Heart right ventricle (tissue), 16 donors: Measurements from ENCODE around the gene IGF1. TPM values are rescaled to one million over a fixed set of nuclear protein-coding genes. Genes with fewer than 3 reads are reported as not detected.

Experiments
- ATAC-seq, 8 donors: fragments of 200-7000 bp; cut with Tn5 transposase; one replicate each; pipeline ENCODE4 v1.9.1; 2020; ENCODE audit warnings: mild to moderate bottlenecking in 8 of 8, moderate library complexity in 8 of 8, moderate number of reproducible peaks in 1 of 8
- DNase-seq, 2 donors: peaks; one replicate each; pipeline ENCODE4 v3.0.0-alpha.2; 2020
- H3K27ac ChIP-seq, 10 donors: fragments of 200-600 bp; sonication (generic) in 2 of 10; one replicate each; pipeline versions ENCODE4 v1.5.0 to v1.8.0; 2020 to 2022; ENCODE audit warnings: mild to moderate bottlenecking in 3 of 10
- H3K27me3 ChIP-seq, 7 donors: fragments of 200-600 bp; one replicate each; pipeline ENCODE4 v1.8.0; 2021 to 2022; ENCODE audit warnings: mild to moderate bottlenecking in 2 of 7
- H3K36me3 ChIP-seq, 9 donors: fragments of 200-600 bp; sonication (generic) in 1 of 9; one replicate each; pipeline versions ENCODE4 v1.5.0 to v1.8.0; 2020 to 2022; ENCODE audit warnings: mild to moderate bottlenecking in 2 of 9
- H3K4me1 ChIP-seq, 9 donors: fragments of 200-600 bp; sonication (generic) in 1 of 9; one replicate each; pipeline versions ENCODE4 v1.5.0 to v1.8.0; 2020 to 2022; ENCODE audit warnings: mild to moderate bottlenecking in 4 of 9
- H3K4me3 ChIP-seq, 10 donors: fragments of 200-600 bp; sonication (generic) in 2 of 10; one replicate each; pipeline versions ENCODE4 v1.5.0 to v1.8.0; 2020 to 2022; ENCODE audit warnings: mild to moderate bottlenecking in 7 of 10, moderate library complexity in 2 of 10
- H3K9me3 ChIP-seq, 11 donors: fragments of 200-600 bp in 10 of 11; sonication (generic) in 2 of 11; one replicate each; pipeline versions ENCODE4 v1.5.0 to v1.8.0; 2013 to 2022; ENCODE audit warnings: mild to moderate bottlenecking in 2 of 11, control low read depth in 1 of 11, moderate library complexity in 1 of 11
- CTCF ChIP-seq, 9 donors: fragments of 200-600 bp; sonication (generic) in 2 of 9; IDR thresholded peaks; one replicate each; pipeline versions ENCODE4 v1.5.0 to v1.8.0; 2021 to 2022; ENCODE audit warnings: antibody characterized with exemption in 9 of 9, mild to moderate bottlenecking in 5 of 9, moderate library complexity in 1 of 9
- WGBS, 2 donors: extraction: QIAGEN DNeasy Blood & Tissue Kit; methylation state at CpG; one replicate each; pipeline ENCODE4 v1.1.7; 2013; ENCODE audit warnings: inconsistent platforms in 1 of 2; 5-methylcytosine and 5-hydroxymethylcytosine counted together
- intact Hi-C, 10 donors: fragments of 100-400 bp; cut with DNase I; formaldehyde crosslinking; loops; one replicate each; pipeline versions ENCODE4 v1.11.1 to v1.14.2; 2022
- polyA plus RNA-seq, 2 donors: library from polyadenylated mRNA; stranded (reverse); fragments of 200-250 nt; gene quantifications; one replicate each; pipeline ENCODE4 v1.2.3, GENCODE V29; 2013
- total RNA-seq, 10 donors: library from RNA; stranded (reverse); fragmentation: NEBNext Ultra II Directional in 3 of 10; extraction: Animal tissue kit (Norgen Biotek cat#: 25700) in 3 of 10; gene quantifications; one replicate each; pipeline versions ENCODE4 v1.2.1 to v1.2.4, GENCODE V29; 2021 to 2023
- donor health status: Arrhythmogenic right ventricular cardiomyopathy.
- donor health status: ischemic (EF 13 %, LVEDD 7.1; RV severe dilation, severe dysfunction).
- donor health status: healthy with polysubstance abuse.
- donor health status: DM: no; HTN: yes; CAD: no.
- donor health status: DM: no; HTN: no; CAD: no.
- donor health status: ischemic (EF 25% LVEDD 6.9; RV normal size, moderate dysfunction).
- donor health status: ischemic (EF 25% LVEDD 5.7; RV mildly dilated, moderate dysfunction).
- donor health status: healthy.
- donor health status: DM: yes; HTN: yes; CAD: no.
- donor health status: Ischemic cardiomyopathy.
- donor health status: ischemic (EF 35%, LVEDD 5.7; RV mildly dilated, moderate dysfunction).
- donor health status: nonischemic (EF 11% LVEDD 7.7; RV severe dilation, severe dysfunction).
- donor health status: DM: yes; HTN: yes; CAD: no.
- donor health status: PGD.
- donor health status: ischemic (EF 29% LVEDD 5.4; RV normal size, mild dysfunction).
- donor health status: nonischemic (EF 23%, LVEDD 6.1; RV moderate dilation, normal function).

Gene IGF1
- total and polyA plus RNA-seq, 12 donors = 6.3 to 32.3 (median 8.9) TPM

GRCh38 chr12:102408487-102409297 is 71.7 kb downstream of the IGF1 start:
- H3K4me1 ChIP-seq = peaks cover 0 to 10% (median 5%) of the 10 kb centered on the region in 9 donors
- no peak for ATAC-seq
- H3K9me3 ChIP-seq = no peaks in the 10 kb centered on the region
- no peak for TF ChIP-seq CTCF (IDR thresholded peaks at IDR 0.05)
- H3K36me3 ChIP-seq = no peaks in the 10 kb centered on the region
- no peak overlapping the region for H3K4me3 ChIP-seq
- 71 to 76% methylated on average over 4 of the region's 4 CpGs for WGBS, 2 donors
- DNase-seq = no peak
- no peak overlapping the region for H3K27ac ChIP-seq
- H3K27me3 ChIP-seq = no peaks in the 10 kb centered on the region
- intact Hi-C loops = no loop called here

- H3K9me3 ChIP-seq = no peaks in the 10 kb centered on the region
- no peak for TF ChIP-seq CTCF (IDR thresholded peaks at IDR 0.05)
- H3K36me3 ChIP-seq = no peaks in the 10 kb centered on the region
- H3K27ac ChIP-seq = no peak overlapping the region
- no peak for DNase-seq
- no peak for ATAC-seq
- peaks cover 0 to 10% (median 5%) of the 10 kb centered on the region in 9 donors for H3K4me1 ChIP-seq
- H3K4me3 ChIP-seq = no peak overlapping the region
- 72 to 78% methylated on average over 3 of the region's 3 CpGs for WGBS, 2 donors
- intact Hi-C loops = no loop called here
- H3K27me3 ChIP-seq = no peaks in the 10 kb centered on the region
These were observed 72.4 kb downstream of the IGF1 start for GRCh38 chr12:102407776-102408486.

- ATAC-seq (peak; percentile 34 to 80 (median 60)), DNase-seq (peak; percentile 17 to 40)
- no peak for TF ChIP-seq CTCF (IDR thresholded peaks at IDR 0.05)
- 24 to 26% methylated on average over 7 of the region's 7 CpGs for WGBS, 2 donors
- Histone ChIP-seq H3K4me1 (peaks cover 0 to 10% (median 5%) of the 10 kb centered on the region in 9 donors), H3K4me3 (no peak overlapping the region), H3K27me3 (no peaks in the 10 kb centered on the region), H3K36me3 (peaks cover 0 to 14% (median 0%) of the 10 kb centered on the region in 9 donors), H3K27ac (no peak overlapping the region), H3K9me3 (no peaks in the 10 kb centered on the region)
- intact Hi-C loops = no loop called here
These were observed 74.3 kb downstream of the IGF1 start for GRCh38 chr12:102406033-102406584.

- ATAC-seq (no peak), DNase-seq (no peak)
- no peaks in the 10 kb centered on the region for H3K27me3 ChIP-seq
- peaks cover 0 to 3% (median 0%) of the 10 kb centered on the region in 9 donors for H3K4me1 ChIP-seq
- H3K9me3 ChIP-seq = no peaks in the 10 kb centered on the region
- H3K27ac ChIP-seq = no peak overlapping the region
- H3K36me3 ChIP-seq = peaks cover 0 to 15% (median 0%) of the 10 kb centered on the region in 9 donors
- H3K4me3 ChIP-seq = no peak overlapping the region
- no peak for TF ChIP-seq CTCF (IDR thresholded peaks at IDR 0.05)
- WGBS, 2 donors = 75 to 81% methylated on average over 2 of the region's 2 CpGs
- intact Hi-C loops = no loop called here
These were observed 79.3 kb downstream of the IGF1 start for GRCh38 chr12:102401087-102401486.
